Astrocyte (in vitro differentiated cells and primary cell): ENCODE results near the gene VWA1.
"Not testable (repeated sequence)": the region's sequence is repeated elsewhere in the genome, so short reads cannot be mapped to it uniquely, and the experiment has no call there.

Experiments used
- CTCF ChIP-seq: IDR thresholded peaks from 2 replicates; pipeline ENCODE4 v1.5.1; 2011; ENCODE audit warnings: low read depth, mild to moderate bottlenecking, inconsistent platforms, low read length, moderate library complexity; ENCODE audit not compliant: insufficient read depth
- EZH2 ChIP-seq: IDR thresholded peaks from 2 replicates; pipeline ENCODE4 v1.6.1; 2012; ENCODE audit warnings: mild to moderate bottlenecking, low read length, inconsistent platforms; ENCODE audit not compliant: insufficient read depth

DNA sequence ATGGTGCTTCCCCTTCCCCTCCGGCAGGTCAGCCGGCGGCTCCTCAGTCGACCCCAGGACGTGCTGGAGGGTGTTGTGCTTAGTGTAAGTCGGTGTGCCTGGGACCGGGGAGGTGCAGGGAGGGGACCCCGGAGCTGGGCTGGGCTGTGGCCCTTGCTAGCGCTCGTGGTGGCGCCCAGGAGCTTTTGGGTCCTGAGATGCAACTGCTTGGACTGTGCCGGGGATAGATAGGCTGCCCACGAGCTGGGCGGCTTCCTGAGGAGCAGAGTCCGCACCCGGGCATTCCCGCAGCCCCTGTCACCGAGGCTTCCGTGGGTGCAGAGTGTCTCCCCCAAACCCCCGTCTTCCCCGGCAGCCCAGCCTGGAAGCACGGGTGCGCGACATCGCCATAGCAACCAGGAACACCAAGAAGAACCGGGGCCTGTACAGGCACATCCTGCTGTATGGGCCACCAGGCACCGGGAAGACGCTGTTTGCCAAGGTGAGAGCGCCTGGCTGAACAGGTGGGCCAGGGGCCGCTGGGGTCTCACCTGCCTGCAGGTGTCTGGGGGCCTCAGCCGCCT lies 50.3 kb downstream of the VWA1 start:
- not testable (repeated sequence) for TF ChIP-seq CTCF, EZH2
